HG03025 (cell line): ENCODE data around the gene PRKG1.

Experiments
- ATAC-seq: cut with Tn5 transposase; IDR thresholded peaks from one replicate; pipeline ENCODE4 v1.9.1; 2021; ENCODE audit warnings: mild to moderate bottlenecking, moderate library complexity; ENCODE audit not compliant: unreplicated experiment, low FRiP score

PRKG1 gene

DNA sequence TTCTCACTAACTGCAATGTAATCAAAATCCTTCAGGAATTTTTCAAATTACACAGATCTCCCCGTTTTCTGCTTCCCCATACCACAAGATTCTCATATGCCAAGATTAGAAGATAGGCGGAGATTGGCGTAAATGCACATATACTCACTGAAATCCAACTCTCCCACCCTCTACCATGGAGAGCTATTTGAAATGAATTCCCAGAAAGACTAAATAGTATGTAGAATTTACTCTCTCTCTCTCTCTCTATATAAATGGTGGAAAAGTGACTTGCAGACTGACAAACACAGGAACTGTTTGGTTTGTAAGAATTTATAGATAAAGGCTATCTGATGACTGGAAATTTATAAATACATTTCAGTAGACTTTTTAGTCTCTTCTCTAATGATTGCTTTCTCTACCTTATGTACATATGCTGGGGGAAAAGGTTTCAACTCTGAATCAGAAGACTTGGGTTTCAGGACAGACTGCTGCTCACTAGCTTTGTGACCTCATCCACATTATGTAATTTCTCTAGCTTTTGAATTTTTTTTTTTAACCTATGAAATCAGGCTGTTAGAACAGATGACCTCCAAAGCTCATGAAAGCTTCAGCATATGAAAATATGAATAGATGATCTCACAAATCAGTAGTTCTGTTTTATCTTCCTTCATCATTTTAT lies 692.9 kb downstream of the PRKG1 start:
- no peak for ATAC-seq

DNA sequence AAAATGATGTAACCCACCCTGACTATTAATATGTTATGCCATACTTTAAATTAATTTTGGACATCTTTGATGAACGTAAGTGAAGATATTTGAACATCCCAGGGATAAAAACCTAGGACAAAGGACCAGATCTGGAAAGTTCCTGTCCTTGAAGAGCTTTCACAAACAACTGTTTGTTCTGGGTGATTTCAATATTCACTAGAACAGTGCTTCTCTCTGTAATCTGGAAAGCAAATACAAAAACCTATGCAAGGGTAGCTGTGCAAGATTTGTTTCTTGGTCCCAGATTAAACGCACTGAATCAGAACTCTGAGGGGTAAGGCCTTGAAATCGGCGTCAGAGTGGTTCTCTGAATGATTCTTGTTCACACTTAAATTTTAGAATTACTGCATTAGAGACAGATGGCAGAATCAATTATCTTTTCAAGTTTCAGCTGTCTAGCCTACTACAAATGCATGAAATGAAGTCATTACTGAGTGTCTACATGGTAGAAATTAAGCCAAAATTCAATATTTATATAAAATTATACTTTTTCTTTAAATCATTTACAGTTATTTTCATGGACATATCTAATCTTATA lies 694.7 kb downstream of the PRKG1 start:
- no peak for ATAC-seq

DNA sequence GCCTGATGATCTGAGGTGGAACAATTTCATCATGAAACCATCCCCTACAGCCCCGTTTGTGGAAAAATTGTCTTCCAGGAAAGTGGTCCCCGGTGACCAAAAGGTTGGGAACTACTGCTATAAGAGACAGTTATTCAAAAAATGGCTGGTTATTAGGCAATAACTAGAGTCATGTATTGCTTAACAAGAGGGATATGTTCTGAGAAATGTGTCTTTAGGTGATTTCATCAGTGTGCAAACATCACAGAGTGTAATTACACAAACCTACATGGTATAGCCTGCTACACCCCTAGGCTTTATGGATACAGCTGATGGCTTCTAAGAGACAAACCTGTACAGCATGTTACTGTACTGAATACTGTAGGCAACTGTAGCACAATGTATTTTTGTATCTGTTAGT lies 696.4 kb downstream of the PRKG1 start:
- no peak for ATAC-seq

DNA sequence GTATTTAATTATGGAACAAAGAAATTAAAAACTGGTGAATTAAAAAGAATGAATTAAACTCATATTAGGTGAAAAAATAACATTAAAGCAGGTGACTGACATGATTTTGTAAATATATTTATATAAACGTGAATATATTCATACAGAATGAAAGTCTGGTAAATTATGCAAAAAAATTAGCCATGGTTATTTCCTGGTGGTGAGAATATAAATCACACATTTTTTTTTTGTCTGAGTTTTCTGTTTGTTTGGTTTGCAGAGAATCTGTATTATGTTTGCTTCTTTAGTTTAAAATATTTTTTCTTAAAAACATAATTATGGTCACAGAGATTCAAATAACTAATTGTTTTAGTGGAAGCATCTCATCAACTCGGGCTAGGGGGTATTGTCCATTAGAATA lies 698.1 kb downstream of the PRKG1 start:
- ATAC-seq = no peak

DNA sequence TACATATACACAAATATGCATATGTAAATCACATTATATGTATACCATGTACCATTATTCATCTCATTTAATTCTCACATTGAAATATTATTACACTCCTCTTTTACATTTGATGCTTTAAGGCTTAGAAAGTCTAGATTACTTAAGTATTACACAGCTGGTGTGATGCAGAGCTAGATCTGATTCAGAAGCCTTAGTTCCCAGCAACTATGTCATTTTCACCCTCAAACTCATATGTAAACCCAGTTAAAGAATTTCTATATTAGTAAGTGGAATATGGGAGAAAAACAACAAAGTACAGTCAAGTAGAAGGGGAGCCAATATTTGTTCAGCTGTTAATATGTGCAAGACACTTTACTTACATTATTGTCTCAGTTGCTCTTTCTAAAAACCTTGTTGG lies 699.4 kb downstream of the PRKG1 start:
- ATAC-seq = no peak

DNA sequence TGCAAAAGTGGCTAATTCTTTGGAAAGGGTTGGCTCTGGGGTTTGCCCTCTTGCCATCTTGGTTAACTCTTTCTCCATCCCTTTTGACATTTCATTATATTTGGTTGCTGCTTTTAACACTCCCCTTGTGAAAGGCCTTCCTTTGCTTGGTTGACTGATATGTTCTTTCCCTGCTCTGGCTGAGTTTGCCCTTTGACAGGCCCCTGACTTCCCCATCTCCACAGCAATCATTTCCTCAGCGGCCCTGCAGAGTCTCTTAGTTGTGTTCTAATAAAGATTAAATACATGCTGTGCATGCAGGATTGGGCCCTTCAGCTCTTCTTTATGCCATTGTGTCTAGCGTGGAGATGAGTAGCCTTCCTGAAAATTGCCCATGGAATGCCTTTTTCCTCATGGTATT lies 709.7 kb downstream of the PRKG1 start:
- ATAC-seq = no peak

DNA sequence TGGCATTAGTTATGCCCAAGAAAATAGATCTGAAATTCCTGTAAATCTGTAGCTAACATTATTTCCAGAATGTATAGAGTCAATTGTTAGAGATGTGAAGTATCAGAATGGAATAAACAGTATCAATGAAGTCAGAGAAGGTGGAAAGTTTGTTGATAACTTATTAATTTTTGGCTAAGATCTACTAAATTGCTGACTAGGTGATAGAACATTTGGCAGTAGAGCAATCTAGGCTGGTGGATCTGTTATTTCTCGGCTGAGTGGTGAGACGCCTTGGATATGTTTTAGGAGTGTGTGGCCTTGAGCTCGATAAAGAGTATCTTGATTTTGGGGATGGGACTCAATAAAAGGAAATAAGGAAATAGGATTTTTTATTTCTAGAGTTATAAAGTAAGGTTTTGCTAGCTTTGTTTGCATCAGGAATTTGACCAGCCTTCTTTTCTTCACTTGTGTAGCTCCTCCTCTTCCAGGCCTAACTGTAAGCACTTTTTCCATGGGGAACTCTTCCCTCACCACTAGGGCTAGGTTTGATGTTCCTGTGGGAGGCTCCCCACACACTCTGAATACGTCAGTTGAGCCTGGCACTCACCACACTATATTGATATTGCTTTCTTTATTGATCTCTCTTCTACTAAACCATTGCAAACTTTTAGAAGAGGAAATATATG lies 711.9 kb downstream of the PRKG1 start:
- no peak for ATAC-seq

DNA sequence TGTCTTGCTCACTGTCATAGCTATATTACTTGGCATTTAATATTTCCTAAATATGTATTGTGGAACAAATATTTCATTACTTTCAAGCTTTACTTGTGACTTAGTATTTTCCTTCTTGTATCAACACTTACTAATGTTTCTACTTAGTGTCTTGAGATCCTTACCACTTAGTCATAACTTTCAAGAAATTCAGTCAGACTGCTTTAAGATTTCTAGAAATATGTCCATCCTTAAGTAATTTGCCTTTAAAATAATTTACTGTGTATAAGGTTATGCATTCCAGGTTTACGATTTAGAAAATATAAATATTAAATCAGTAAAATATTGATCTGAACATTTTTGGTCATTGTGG lies 712.4 kb downstream of the PRKG1 start:
- ATAC-seq = no peak

DNA sequence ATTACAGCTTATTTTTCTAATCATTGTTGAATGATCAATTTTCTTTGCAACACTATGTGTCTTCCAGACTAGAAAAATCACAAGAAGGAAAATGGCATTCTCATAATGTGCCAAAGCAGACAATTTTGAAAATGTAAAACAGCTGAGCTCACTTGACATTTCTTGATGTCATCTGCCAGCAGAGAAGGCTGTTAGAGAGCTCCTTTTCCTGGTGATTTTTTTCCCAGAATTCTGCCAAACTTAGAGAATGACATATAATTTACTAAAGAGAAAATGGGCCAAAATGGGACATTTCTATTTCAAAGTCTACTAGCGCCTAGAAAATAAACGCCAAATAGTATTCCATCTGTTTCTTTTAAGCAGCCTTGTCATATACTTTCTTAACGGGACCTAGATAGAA lies 714.0 kb downstream of the PRKG1 start:
- no peak for ATAC-seq

DNA sequence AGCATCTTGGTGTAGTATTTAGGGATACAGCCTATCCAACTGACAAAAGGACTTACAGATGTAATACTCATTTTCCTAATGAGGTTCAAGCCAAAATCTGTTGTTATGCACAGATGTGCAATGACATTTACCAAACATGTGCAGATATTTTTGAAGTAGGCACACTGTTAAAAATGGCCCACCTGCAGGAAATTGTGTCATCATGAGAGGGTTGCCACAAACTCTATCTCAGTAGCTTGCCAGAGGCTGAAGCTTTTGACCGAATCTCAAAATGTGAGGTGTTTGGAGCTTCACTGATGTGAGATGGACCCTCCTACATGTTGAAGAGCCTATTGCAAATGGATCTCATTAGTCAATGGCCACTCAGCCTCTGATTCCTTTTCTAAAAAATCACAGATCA lies 714.8 kb downstream of the PRKG1 start:
- no peak for ATAC-seq

DNA sequence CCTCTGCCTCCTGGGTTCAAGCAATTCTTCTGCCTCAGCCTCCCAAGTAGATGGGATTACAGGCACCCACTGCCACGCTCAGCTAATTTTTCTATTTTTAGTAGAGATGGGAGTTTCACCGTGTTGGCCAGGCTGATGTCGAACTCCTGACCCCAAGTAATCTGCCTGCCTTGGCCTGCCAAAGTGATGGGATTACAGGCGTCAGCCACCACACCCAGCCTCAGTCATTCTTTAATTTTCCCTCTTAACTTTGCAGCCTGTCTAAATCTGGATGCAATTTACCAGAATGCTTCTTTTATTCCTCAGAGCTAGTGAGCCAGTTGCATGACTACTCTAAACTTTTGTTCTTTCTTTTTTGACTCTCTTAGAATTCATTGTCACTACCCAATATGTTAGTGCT lies 715.6 kb downstream of the PRKG1 start:
- no peak for ATAC-seq

DNA sequence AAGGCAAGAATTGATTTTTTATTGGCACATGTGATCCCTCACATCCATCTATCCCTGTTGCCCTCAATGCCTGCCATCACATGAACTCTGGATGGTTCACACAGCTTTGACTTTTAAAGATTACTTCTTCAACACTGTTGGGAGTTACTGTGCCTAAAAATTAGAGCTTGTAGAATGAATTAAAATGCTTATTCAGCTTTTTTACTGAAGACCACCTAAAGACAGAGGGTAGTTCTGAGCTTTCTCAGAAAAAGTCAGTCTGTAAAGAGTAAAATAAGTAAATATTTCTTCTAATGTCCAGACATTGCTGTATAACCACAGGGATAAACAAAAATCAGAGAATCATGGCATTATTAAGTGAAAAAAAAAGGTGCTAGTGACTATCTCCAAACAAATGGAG lies 718.4 kb downstream of the PRKG1 start:
- no peak for ATAC-seq

DNA sequence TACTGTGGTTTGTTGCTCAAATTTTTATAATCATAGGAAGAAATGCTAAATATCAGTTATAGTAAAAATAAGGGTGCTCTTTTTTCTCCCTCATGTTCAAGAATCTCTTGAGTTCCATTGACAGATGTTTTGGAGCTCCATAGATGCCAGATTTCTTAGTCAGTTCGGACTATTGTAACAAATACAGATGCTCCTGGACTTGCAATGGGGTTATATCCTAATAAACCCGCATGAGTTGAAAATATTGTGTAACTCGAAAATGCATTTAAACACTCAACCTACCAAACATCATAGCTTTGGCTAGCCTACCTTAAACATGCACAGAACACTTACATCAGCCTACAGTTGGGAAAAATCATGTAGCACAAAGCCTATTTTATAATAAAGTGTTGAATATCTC lies 725.8 kb downstream of the PRKG1 start:
- ATAC-seq = no peak

DNA sequence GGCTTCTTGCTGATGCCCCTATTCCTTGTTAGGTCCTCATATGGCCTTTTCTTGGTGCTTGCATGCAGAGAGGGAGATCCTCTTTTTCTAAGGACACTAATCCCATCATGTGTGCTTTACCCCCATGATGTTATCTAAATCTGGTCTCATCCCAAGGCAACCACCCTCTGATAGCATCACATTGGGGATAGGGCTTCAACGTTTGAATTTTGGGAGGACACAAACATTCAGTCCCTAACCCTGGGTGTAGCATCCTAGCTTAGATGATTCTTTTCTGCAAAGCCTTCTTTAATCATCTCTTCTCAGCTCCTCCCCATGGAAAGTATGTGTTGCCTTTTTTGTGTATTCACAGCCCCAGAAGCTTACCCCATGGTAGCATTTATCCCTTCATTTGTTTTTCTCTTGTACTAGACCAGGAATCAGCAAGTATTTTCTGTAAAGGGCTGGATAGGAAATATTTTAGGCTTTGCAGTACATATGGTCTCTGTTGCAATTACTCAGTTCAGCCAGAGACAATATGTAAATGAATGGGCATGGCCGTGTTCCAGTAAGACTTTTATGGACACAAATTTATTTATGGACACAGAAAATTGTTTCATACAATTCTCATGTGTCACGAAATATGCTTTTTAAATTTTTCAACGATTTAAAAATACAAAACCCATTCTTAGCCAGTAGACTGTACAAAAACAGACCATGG lies 726.6 kb downstream of the PRKG1 start:
- no peak for ATAC-seq

DNA sequence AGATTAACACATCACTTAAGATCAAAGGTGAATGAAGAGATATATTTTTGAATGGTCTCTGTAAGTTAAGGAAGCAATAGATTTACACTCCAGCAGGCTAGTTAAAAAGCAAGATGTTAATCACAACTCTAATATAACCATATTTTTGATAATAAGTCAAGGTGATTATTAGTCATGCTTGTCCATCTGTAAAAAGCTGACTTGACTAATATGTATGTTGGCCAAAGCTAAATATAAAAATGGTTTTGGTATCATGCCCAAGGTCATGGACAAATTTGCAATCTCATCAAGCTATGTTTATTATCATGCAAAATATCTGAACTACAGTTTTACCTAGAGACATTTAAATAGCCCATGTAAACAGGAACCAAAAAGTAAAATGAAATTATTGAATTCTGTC lies 727.7 kb downstream of the PRKG1 start:
- no peak for ATAC-seq

DNA sequence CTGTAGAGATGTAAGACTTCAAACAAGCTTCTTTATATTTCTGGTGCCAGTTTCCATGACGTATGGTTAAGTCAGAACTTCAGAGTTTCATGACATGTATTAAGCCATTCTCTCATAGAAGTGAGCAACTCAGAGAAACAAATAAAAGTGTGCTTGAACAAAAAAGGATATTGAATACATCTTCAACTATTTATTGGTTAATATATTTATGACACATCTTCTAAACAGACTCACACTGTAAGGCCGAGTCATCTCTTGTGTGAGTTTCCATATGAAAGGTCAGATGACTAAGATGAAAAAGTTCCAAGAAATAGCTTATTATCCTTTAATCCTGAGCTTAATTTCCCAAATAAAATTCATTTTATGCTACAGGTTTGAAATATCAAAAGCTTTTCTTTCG lies 730.6 kb downstream of the PRKG1 start:
- no peak for ATAC-seq

DNA sequence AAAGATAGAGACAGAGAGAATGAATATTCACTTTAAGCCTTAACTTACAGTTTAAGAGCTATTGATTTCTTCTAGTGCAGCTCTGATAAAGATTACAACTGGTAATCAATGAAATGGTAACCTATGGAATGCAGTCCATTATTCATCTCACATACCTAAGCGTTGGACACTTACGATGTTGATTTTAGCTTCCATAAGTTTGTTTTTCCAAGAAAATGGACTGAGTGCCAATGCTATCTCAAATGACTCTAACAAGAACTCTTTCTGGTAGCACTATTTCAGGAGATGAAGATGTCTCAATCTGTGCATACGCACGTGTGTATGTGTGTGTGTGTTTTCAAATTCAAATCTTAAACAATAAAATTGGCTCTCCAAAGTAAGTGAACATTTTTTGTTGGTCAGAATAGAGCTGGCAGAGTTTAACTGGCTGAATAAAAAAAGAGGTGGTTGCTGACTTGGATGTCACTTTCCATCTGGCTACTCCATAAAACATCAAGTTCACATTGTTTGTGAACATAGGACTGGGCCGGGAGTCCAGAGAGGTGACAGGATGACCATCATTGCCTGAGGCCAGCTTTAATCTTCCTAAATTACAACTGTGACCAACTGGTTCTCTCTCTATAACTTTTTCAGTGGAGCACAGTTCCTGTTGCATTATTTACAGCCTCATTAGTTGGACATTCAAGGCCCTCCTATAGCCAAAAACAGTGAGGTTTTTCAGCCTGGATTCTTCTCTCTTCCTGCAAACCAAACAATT lies 732.0 kb downstream of the PRKG1 start:
- ATAC-seq = no peak

DNA sequence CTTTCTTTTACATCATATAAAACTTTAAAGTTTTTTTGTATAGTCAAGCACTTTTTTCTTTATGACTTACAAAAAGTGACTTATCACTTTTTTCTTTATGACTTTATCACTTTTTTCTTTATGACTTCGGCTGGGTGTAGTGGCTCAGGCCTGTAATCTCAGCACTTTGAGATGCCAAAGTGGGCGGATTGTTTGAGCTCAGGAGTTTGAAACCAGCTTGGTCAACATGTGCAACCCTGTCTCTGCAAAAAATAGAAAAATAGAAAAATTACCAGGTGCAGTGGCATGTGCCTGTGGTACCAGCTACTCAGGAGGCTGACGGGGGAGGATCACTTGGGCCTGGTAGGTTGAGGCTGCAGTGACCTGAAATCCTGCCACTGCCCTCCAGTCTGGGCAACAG lies 733.9 kb downstream of the PRKG1 start:
- ATAC-seq = no peak

DNA sequence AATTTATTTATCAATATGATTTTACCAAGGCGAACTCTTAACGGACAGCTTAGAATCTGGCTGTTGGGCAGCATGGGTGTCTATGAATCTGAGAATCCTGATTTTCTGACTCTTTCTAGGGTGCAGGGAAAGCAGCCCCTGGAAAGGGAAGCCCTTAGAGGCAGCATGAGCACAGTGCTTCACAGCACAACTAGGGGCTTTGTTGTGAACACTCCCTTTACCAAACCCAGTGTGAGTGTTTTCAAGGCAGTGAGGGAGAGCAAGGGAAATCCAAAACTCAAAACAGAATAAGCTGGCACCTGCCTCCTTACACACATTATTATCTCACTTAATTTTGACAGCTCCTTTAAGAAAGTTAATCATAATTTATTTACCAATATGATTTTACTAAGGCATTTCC lies 741.4 kb downstream of the PRKG1 start:
- ATAC-seq = no peak

DNA sequence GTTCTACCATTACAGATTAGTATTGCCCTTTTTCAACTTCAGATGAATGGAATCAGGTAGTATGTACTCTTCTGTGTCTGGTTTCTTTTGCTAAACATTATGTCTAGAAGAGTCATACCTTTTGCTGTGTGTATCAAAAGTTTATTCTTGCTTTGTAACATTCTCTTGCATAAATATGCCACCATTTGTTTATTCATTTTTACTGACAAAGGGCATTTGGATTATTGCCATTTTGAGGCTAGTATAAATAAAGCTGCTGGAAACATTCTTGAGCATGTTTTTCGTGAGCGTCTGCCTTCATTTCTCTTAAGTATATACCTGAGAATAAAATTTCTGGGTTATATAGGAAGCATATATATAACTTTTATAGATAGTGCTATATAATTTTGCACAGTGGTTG lies 746.8 kb downstream of the PRKG1 start:
- ATAC-seq = no peak

DNA sequence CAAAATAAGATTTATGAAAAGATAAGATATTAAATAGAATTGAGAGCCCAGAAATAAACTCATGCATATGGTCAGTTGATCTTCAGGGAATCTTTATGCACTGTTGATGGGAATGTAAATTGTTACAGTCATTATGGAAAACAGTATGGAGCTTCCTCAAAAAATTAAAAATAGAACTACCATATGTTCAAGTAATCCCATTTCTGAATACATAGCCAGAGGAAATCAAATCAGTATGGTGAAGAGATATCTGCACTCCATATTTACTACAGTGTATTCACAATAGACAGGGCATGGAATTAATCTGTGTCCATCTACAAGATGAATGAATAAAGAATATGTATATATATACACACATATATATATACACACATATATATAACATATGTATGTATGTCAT lies 747.5 kb downstream of the PRKG1 start:
- ATAC-seq = no peak
